Left ventricle myocardium inferior (tissue), 1 donor: Measurements from ENCODE around the gene UPK3BL1. TPM values are rescaled to one million over a fixed set of nuclear protein-coding genes. Genes with fewer than 3 reads are reported as not detected.
"Not testable (repeated sequence)": the region's sequence is repeated elsewhere in the genome, so short reads cannot be mapped to it uniquely, and the experiment has no call there.

Experiments
- DNase-seq: peaks from one replicate; pipeline ENCODE4 v3.0.0-alpha.2; 2020
- H3K27ac ChIP-seq: fragments of 200-600 bp; replicated peaks from 2 replicates; pipeline ENCODE4 v1.8.0; 2021
- H3K27me3 ChIP-seq: fragments of 200-600 bp; 2 replicates; pipeline ENCODE4 v1.8.0; 2021; ENCODE audit warnings: low read depth
- H3K36me3 ChIP-seq: fragments of 200-600 bp; 2 replicates; pipeline ENCODE4 v1.8.0; 2021
- H3K4me1 ChIP-seq: fragments of 200-600 bp; 2 replicates; pipeline ENCODE4 v1.8.0; 2021
- H3K4me3 ChIP-seq: fragments of 200-600 bp; 2 replicates; pipeline ENCODE4 v1.8.0; 2021; ENCODE audit warnings: mild to moderate bottlenecking, moderate library complexity
- H3K9me3 ChIP-seq: fragments of 200-600 bp; replicated peaks from 2 replicates; pipeline ENCODE4 v1.8.0; 2021
- intact Hi-C: fragments of 100-400 bp; cut with micrococcal nuclease; formaldehyde crosslinking; loops from one replicate; pipeline ENCODE4 v1.11.0; 2022
- total RNA-seq: library from RNA; stranded (reverse); fragmentation: NEBNext Ultra II Directional; extraction: Animal tissue kit (Norgen Biotek cat#: 25700); gene quantifications from one replicate; pipeline ENCODE4 v1.2.1, GENCODE V29; 2021
- donor health status: DM: no; HTN: yes; CAD: no; lungs with severe emphysema.

UPK3BL1 gene
- total RNA-seq, 1 donor from 2014 or later: 14.5 TPM

- H3K36me3 ChIP-seq, DNase-seq, intact Hi-C loops, H3K4me3 ChIP-seq, H3K27ac ChIP-seq, H3K27me3 ChIP-seq, H3K4me1 ChIP-seq, H3K9me3 ChIP-seq: not testable (repeated sequence)
Observed at GRCh38 chr7:102664765-102665164, 22.2 kb upstream of the UPK3BL1 start.

DNA sequence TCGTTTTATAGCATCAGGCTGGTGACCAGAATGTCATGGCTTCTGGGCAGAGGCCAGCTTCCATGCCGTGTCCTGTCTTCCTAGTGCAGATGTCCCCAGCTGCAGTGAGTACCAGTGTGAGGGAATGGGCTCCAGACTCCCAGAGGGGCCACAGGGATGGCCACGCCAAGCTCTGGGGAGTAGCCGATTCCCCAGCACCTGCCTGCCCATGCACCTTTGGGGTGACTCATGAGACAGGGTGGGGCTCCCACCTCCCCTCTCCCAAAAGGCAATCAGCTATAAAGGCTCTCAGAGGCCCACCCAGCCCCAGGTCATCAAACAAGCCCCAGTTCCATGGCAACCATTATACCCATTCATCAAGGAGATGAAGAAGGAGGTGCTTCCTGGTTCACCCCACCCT, 7.3 kb upstream of the UPK3BL1 start, which contains the start of gene SPDYE2B:
TSS of gene SPDYE2B (plus strand) at position 396 of the 400 bp plus-strand sequence. CDS start 2,030 bp downstream, outside the sequence.
- H3K27me3 ChIP-seq, DNase-seq, H3K36me3 ChIP-seq, H3K27ac ChIP-seq, intact Hi-C loops, H3K9me3 ChIP-seq, H3K4me1 ChIP-seq, H3K4me3 ChIP-seq: not testable (repeated sequence)

- H3K27me3 ChIP-seq, H3K4me1 ChIP-seq, H3K36me3 ChIP-seq, H3K27ac ChIP-seq, H3K4me3 ChIP-seq, H3K9me3 ChIP-seq, intact Hi-C loops: not testable (repeated sequence)
- peak; percentile 9 for DNase-seq
Observed at GRCh38 chr7:102647813-102648212, 5.2 kb upstream of the UPK3BL1 start.

DNA sequence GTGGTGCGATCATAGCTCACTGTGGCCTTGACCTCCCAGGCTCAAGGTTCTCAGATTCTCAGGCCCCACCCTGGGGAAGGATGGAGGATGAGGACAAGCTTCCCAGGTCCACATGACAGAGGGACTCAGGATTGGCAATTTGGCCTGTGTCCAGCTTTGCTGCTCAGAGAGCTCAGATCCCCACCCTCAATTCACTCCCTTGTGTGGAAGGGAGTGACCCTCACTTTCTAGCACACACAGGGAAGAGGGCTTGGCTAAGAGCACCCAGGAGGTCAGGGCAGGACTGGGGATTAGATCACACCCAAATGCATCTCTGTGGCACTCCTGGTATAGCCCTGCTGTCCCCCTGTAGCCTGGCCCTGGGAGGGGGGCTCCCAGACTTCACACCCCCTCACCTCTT, 813 bp upstream of the UPK3BL1 start:
- H3K27ac ChIP-seq, H3K27me3 ChIP-seq, H3K36me3 ChIP-seq, intact Hi-C loops, H3K4me3 ChIP-seq, H3K4me1 ChIP-seq, H3K9me3 ChIP-seq, DNase-seq: not testable (repeated sequence)

GRCh38 chr7:102638848-102639247, 3.7 kb downstream of the UPK3BL1 start:
- H3K27me3 ChIP-seq, intact Hi-C loops, H3K4me3 ChIP-seq, H3K4me1 ChIP-seq, H3K36me3 ChIP-seq, H3K9me3 ChIP-seq, H3K27ac ChIP-seq: not testable (repeated sequence)
- DNase-seq: peak; percentile 13

DNA sequence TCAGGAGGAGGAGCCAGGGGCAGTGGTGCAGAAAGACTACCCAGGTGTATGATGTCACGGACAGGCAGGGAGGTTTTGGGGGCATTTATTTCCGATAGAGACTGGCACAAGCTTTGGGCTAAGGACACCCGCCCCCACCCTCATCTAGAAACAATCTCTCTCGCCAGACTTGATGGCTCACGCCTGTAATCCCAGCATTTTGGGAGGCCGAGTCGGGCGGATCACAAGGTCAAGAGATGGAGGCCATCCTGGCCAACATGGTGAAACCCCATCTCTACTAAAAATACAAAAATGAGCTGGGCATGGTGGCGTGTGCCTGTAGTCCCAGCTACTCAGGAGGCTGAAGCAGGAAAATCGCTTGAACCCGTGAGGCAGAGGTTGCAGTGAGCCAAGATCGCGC, 5.6 kb downstream of the UPK3BL1 start:
- H3K27ac ChIP-seq, H3K9me3 ChIP-seq, H3K36me3 ChIP-seq, intact Hi-C loops, H3K4me1 ChIP-seq, H3K4me3 ChIP-seq, H3K27me3 ChIP-seq: not testable (repeated sequence)
- DNase-seq: peak; percentile 10

DNA sequence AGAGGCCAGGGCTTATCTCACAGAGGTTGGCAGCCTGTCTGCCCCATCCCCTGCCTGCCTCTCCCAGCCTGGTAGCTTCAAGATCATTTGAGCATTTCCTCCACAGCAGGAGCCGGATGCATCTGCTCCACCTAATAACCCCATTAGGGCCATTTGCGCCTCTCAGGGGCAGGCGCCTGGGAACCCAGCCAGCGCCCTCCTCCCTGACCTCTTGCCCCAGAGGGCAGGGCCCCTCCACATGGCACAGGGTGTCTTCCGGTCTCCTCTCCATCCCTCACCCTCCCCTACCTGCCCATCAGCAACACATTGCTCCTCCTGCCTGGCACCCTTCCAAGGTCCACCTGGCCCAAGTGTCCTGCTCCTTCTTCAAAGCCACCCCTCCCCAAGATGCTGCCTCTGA, 7.2 kb downstream of the UPK3BL1 start:
- intact Hi-C loops, H3K4me3 ChIP-seq, H3K36me3 ChIP-seq, H3K27me3 ChIP-seq, H3K9me3 ChIP-seq, H3K27ac ChIP-seq, DNase-seq, H3K4me1 ChIP-seq: not testable (repeated sequence)

- H3K4me1 ChIP-seq, intact Hi-C loops, H3K27ac ChIP-seq, H3K4me3 ChIP-seq, DNase-seq, H3K27me3 ChIP-seq, H3K9me3 ChIP-seq, H3K36me3 ChIP-seq: not testable (repeated sequence)
Observed at GRCh38 chr7:102634299-102634698, 8.3 kb downstream of the UPK3BL1 start.

DNA sequence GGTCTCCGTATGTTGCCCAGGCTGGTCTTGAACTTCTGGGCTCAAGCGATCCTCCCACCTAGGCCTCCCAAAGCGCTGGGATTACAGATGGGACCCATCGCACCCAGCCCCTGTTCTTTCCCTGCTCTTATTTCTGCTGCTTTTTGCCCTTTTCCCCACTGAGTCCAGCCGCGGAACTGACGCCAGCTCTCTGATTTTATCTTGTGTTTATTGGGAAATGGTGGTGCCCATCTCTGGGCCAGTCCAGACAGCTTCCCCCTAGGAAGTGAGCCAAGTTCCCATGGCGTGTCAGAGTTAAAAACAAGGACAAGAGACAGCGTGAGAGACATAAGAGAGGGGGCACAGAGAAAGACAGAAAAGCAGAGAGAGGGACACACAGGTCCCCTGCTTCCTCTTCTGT, 12.0 kb downstream of the UPK3BL1 start:
- H3K27me3 ChIP-seq, H3K9me3 ChIP-seq, H3K27ac ChIP-seq, H3K4me3 ChIP-seq, H3K4me1 ChIP-seq, H3K36me3 ChIP-seq, intact Hi-C loops: not testable (repeated sequence)
- DNase-seq: peak; percentile 7

GRCh38 chr7:102627271-102627904, 15.2 kb downstream of the UPK3BL1 start:
- H3K9me3 ChIP-seq, H3K36me3 ChIP-seq, intact Hi-C loops, H3K4me3 ChIP-seq, H3K27ac ChIP-seq, H3K4me1 ChIP-seq, DNase-seq, H3K27me3 ChIP-seq: not testable (repeated sequence)

GRCh38 chr7:102618122-102618521, 24.5 kb downstream of the UPK3BL1 start:
- H3K36me3 ChIP-seq, H3K4me3 ChIP-seq, intact Hi-C loops, H3K4me1 ChIP-seq, H3K27ac ChIP-seq, H3K27me3 ChIP-seq, H3K9me3 ChIP-seq: not testable (repeated sequence)
- peak; percentile 11 for DNase-seq

- H3K9me3 ChIP-seq, H3K4me1 ChIP-seq, H3K36me3 ChIP-seq, H3K27me3 ChIP-seq, intact Hi-C loops: not testable (repeated sequence)
- H3K27ac ChIP-seq: peak within 1 kb of the TSS; percentile 56
- DNase-seq: peak; percentile 59
- peak within 1 kb of the TSS; percentile 63 for H3K4me3 ChIP-seq
Observed at GRCh38 chr7:102616507-102617125, 26.0 kb downstream of the UPK3BL1 start, which contains the start of gene RASA4. TSS of gene RASA4 (minus strand) at chr7:102616756. CDS start at chr7:102616689, 67 bp downstream.

DNA sequence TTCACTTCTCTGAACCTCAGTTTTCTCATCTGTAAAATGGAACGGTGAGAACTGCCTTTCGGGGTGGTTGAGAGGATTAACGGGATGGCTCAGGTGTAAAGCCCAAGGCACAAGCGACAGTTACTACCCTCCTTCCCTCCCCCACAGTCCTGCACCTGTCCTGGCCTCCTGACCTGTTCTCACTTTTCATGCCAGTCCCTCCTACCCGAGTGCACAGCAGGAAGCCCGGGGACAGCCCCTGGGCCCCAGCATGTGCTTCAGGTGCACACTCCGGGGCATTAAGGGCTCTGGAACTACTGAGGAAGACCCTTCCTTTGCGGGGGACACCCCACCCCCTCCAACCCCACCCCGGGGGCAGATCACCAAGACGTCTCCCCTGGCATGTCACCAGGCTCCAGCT, 26.7 kb downstream of the UPK3BL1 start:
- H3K4me3 ChIP-seq, H3K27ac ChIP-seq, H3K9me3 ChIP-seq, H3K36me3 ChIP-seq, DNase-seq, H3K4me1 ChIP-seq, intact Hi-C loops, H3K27me3 ChIP-seq: not testable (repeated sequence)

DNA sequence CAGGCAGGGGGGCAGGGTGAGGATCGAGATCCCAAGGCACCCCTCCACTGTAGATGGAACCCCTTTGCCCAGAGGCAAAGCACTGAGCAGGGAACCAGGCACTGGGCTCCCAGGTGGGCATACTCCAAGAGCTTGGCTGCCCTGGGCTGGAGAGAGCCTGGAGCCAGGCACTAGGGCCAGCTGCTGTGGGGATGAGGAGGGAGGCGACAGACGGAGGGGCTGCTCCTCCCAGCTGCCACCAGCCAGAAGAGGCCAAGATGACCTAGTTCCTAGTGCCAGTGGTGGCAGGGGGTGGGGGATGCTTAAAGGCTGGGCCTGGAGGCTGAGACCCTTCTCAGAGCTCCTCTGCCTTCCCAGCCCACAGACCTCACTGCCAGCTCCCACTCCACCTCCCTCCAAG, 27.7 kb downstream of the UPK3BL1 start:
- H3K27ac ChIP-seq, H3K9me3 ChIP-seq, H3K36me3 ChIP-seq, DNase-seq, H3K4me3 ChIP-seq, H3K27me3 ChIP-seq, H3K4me1 ChIP-seq, intact Hi-C loops: not testable (repeated sequence)
